C4-2B (cell line): ENCODE data around the gene CDT1.
A peak's percentile ranks its signal among the peaks of the same experiment; 100 is the strongest.

Experiments used
- H3K27ac ChIP-seq: fragments of 450-650 bp; 2 replicates; pipeline ENCODE4 v1.5.1; 2017
- ZFX ChIP-seq: fragments of 450-650 bp; IDR thresholded peaks from 2 replicates; pipeline ENCODE4 v1.6.1; 2017
- TF ChIP-seq, protein P1 (sequence below): fragments of 450-650 bp; conservative IDR thresholded peaks from 2 replicates; pipeline ENCODE4 v1.5.1; 2017; ENCODE audit warnings: mild to moderate bottlenecking

Gene CDT1

GRCh38 chr16:88806491-88807111 lies 3.0 kb downstream of the CDT1 start:
- H3K27ac ChIP-seq = 0 out of 2 replicates have a peak overlapping the region, but pooled peaks have one; percentile 1
- TF ChIP-seq, protein P1, sequence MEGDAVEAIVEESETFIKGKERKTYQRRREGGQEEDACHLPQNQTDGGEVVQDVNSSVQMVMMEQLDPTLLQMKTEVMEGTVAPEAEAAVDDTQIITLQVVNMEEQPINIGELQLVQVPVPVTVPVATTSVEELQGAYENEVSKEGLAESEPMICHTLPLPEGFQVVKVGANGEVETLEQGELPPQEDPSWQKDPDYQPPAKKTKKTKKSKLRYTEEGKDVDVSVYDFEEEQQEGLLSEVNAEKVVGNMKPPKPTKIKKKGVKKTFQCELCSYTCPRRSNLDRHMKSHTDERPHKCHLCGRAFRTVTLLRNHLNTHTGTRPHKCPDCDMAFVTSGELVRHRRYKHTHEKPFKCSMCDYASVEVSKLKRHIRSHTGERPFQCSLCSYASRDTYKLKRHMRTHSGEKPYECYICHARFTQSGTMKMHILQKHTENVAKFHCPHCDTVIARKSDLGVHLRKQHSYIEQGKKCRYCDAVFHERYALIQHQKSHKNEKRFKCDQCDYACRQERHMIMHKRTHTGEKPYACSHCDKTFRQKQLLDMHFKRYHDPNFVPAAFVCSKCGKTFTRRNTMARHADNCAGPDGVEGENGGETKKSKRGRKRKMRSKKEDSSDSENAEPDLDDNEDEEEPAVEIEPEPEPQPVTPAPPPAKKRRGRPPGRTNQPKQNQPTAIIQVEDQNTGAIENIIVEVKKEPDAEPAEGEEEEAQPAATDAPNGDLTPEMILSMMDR = no peak
- TF ChIP-seq ZFX = no peak

DNA sequence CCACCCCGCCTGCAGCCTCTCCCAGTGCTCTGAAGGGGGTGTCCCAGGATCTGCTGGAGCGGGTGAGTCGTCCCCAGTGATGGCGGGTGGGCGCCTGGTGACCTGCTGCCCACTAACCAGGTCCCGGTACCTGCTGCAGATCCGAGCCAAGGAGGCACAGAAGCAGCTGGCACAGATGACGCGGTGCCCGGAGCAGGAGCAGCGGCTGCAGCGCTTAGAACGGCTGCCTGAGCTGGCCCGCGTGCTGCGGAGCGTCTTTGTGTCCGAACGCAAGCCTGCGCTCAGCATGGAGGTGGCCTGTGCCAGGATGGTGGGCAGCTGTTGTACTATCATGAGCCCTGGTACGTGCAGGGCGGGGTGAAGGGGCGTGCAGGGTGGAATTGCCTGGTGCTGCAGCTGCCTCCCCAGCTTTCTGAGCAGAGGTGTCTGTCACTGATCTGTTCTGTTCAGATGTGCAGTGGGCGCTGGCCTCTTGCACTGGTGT lies 3.6 kb downstream of the CDT1 start:
- 0 out of 2 replicates have a peak overlapping the region, but pooled peaks have one; percentile 1 for H3K27ac ChIP-seq
- TF ChIP-seq ZFX = no peak
- TF ChIP-seq, protein P1 = no peak

- TF ChIP-seq, protein P1 = no peak
- no peak for TF ChIP-seq ZFX
- H3K27ac ChIP-seq = peak overlapping the region; percentile 0; the same call in 1 of the 2 replicates
Observed at GRCh38 chr16:88807626-88808453, 4.3 kb downstream of the CDT1 start.

GRCh38 chr16:88809068-88809675 lies 5.6 kb downstream of the CDT1 start:
- TF ChIP-seq, protein P1 = no peak
- TF ChIP-seq ZFX = no peak
- peak overlapping the region; percentile 98 for H3K27ac ChIP-seq

DNA sequence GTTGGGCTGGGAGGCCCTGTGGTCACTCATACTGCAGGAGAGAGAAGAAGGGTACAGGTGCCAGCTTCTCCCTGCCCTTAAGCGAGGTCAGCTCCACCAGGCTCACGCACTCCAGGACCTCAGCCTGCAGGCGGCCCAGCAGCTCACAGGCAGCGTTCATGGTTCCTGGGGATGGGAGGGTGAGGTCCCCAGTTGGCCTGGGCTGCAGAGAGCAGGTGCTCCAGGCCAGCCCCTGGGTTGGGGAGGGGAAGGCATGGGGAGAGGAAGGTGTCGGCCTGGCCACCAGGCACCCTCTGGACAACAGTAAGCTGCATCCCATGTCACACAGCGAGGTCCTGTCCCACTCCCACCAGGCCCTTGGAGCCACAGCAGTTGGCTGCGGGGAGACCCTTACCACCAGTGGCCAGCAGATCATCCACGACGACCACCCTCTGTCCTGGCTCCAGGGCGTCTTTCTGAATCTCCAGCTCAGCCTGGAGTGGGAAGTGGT lies 6.1 kb downstream of the CDT1 start:
- TF ChIP-seq, protein P1 = no peak
- TF ChIP-seq ZFX = no peak
- H3K27ac ChIP-seq = peak overlapping the region; percentile 98

- no peak for TF ChIP-seq ZFX
- TF ChIP-seq, protein P1 = no peak
- H3K27ac ChIP-seq = peak overlapping the region; percentile 98
Observed at GRCh38 chr16:88810166-88810911, 6.8 kb downstream of the CDT1 start.
